Aorta (tissue), 5 donors: Measurements from ENCODE around the gene DOCK9. TPM values are rescaled to one million over a fixed set of nuclear protein-coding genes. Genes with fewer than 3 reads are reported as not detected.
A peak's percentile ranks its signal among the peaks of the same experiment; 100 is the strongest.

Experiments used
- ATAC-seq: fragments of 200-7000 bp; cut with Tn5 transposase; one replicate; pipeline ENCODE4 v1.9.1; 2022; ENCODE audit warnings: moderate library complexity; ENCODE audit not compliant: low FRiP score
- DNase-seq, 2 donors: peaks; one replicate each; pipeline ENCODE4 v3.0.0-alpha.2; 2020
- H3K27ac ChIP-seq, 2 donors: one replicate each; pipeline ENCODE4 v1.5.1; 2013; ENCODE audit warnings: low read length in 2 of 2, mild to moderate bottlenecking in 2 of 2, moderate library complexity in 2 of 2, control low read depth in 1 of 2, inconsistent platforms in 1 of 2, low read depth in 1 of 2
- H3K27me3 ChIP-seq, 2 donors: one replicate each; pipeline ENCODE4 v1.6.1; 2013; ENCODE audit warnings: control low read depth in 1 of 2, low read length in 1 of 2, mild to moderate bottlenecking in 1 of 2, moderate library complexity in 1 of 2; ENCODE audit not compliant: insufficient read depth in 2 of 2, control insufficient read depth in 1 of 2
- H3K36me3 ChIP-seq, 2 donors: one replicate each; pipeline ENCODE4 v1.6.1; 2013; ENCODE audit warnings: control low read depth in 1 of 2, low read length in 1 of 2, mild to moderate bottlenecking in 1 of 2; ENCODE audit not compliant: insufficient read depth in 2 of 2, control insufficient read depth in 1 of 2
- H3K4me1 ChIP-seq, 2 donors: one replicate each; pipeline ENCODE4 v1.6.1; 2013; ENCODE audit warnings: low read length in 2 of 2, control low read depth in 1 of 2, mild to moderate bottlenecking in 1 of 2, moderate library complexity in 1 of 2; ENCODE audit not compliant: insufficient read depth in 2 of 2, control insufficient read depth in 1 of 2
- H3K4me3 ChIP-seq, 2 donors: one replicate each; pipeline ENCODE4 v1.5.1; 2013; ENCODE audit warnings: low read length in 2 of 2, control low read depth in 1 of 2, mild to moderate bottlenecking in 1 of 2
- H3K9me3 ChIP-seq: one replicate; pipeline ENCODE4 v1.6.1; 2013; ENCODE audit warnings: mild to moderate bottlenecking, low read length; ENCODE audit not compliant: control insufficient read depth
- WGBS, 2 donors: extraction: QIAGEN DNeasy Blood & Tissue Kit; methylation state at CpG; one replicate each; pipeline ENCODE4 v1.1.7; 2013; 5-methylcytosine and 5-hydroxymethylcytosine counted together
- intact Hi-C, 2 donors: fragments of 100-400 bp; cut with DNase I; formaldehyde crosslinking; loops; one replicate each; pipeline versions ENCODE4 v1.14.2 to v1.15.0; 2022
- long read RNA-seq, 2 donors: library from polyadenylated mRNA; unstranded; transcript quantifications; one replicate each; pipeline ENCODE4 v2.0.0, GENCODE V29; 2020 to 2021
- polyA plus RNA-seq, 2 donors: library from polyadenylated mRNA; stranded (reverse); fragments of 200-250 nt; gene quantifications; one replicate each; pipeline ENCODE4 v1.2.3, GENCODE V29; 2013
- total RNA-seq, 2 donors: library from RNA; stranded (reverse); fragmentation: NEBNext Ultra II Directional; extraction: Animal tissue kit (Norgen Biotek cat#: 25700); gene quantifications; one replicate each; pipeline ENCODE4 v1.2.1, GENCODE V29; 2021
- donor health status: healthy with polysubstance abuse.
- donor health status: Bipolar disorder and iron deficiency.
- donor health status: DM: no; HTN: no; CAD: no.
- donor health status: DM: no; HTN: no; CAD: no.
- donor health status: DM: yes; HTN: yes; CAD: no.

DOCK9 gene, protein sequence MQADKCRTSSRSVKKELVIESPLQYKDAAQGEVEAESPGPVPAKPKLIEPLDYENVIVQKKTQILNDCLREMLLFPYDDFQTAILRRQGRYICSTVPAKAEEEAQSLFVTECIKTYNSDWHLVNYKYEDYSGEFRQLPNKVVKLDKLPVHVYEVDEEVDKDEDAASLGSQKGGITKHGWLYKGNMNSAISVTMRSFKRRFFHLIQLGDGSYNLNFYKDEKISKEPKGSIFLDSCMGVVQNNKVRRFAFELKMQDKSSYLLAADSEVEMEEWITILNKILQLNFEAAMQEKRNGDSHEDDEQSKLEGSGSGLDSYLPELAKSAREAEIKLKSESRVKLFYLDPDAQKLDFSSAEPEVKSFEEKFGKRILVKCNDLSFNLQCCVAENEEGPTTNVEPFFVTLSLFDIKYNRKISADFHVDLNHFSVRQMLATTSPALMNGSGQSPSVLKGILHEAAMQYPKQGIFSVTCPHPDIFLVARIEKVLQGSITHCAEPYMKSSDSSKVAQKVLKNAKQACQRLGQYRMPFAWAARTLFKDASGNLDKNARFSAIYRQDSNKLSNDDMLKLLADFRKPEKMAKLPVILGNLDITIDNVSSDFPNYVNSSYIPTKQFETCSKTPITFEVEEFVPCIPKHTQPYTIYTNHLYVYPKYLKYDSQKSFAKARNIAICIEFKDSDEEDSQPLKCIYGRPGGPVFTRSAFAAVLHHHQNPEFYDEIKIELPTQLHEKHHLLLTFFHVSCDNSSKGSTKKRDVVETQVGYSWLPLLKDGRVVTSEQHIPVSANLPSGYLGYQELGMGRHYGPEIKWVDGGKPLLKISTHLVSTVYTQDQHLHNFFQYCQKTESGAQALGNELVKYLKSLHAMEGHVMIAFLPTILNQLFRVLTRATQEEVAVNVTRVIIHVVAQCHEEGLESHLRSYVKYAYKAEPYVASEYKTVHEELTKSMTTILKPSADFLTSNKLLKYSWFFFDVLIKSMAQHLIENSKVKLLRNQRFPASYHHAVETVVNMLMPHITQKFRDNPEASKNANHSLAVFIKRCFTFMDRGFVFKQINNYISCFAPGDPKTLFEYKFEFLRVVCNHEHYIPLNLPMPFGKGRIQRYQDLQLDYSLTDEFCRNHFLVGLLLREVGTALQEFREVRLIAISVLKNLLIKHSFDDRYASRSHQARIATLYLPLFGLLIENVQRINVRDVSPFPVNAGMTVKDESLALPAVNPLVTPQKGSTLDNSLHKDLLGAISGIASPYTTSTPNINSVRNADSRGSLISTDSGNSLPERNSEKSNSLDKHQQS (N-terminal part only)
- 100 to 1,000 TPM in 1 of 2 donors, 10 to 100 TPM in 1; 70.7 to 107 TPM for total RNA-seq
- 10 to 100 TPM in 1 of 2 donors, 1 to 10 TPM in 1; 9.1 to 17.0 TPM for polyA plus RNA-seq
- long read RNA-seq, donor 1, partial matches to known transcripts: 11 of 45 reads
- long read RNA-seq, donor 1, other reads (novel, unspliced or antisense): 34 of 45 reads
- long read RNA-seq, donor 2, partial matches to known transcripts: 17 of 62 reads
- long read RNA-seq, donor 2, other reads (novel, unspliced or antisense): 45 of 62 reads

DNA sequence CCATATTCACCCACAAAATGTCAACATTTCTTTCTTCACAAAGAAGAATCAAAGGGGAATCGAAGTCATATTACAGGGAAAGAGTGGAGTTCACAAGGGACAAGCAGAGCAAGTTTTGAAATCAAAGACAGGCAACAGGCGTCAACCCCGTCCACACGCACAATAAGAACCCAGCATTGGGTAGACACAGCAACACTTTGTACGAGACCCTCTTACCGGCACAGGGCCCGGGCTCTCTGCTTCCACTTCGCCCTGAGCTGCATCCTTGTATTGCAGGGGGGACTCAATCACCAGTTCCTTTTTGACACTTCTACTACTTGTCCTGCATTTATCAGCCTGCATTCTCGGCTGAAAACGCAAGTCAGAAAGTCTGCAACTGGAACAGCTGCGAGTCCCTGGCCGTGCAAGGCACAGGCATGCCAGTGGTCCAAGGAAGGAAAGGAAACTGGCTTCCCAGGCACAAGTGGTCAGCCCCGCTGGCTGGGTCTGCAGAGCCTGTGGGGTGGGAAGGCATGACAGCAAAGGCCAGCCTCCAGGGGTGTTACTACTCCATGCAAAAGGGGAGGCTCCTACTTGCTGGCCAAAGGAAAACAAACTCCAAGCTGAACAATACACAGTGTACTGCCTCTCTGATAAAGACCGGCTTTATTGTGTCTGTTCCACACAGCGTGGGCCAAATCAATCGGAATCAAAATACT is at the start of gene DOCK9:
TSS of gene DOCK9 (minus strand) at position 497 of the 698 bp plus-strand sequence. CDS start at position 342, 155 bp downstream.
- intact Hi-C loops: no loop called here
- no peak within 1 kb of the TSS for H3K27ac ChIP-seq
- peaks cover 0 to 1% of the 10 kb centered on the region in 2 donors for H3K4me1 ChIP-seq
- no peaks in the 10 kb centered on the region for H3K9me3 ChIP-seq
- H3K4me3 ChIP-seq: peak within 1 kb of the TSS; percentile 36 to 47
- WGBS, 2 donors: 12 to 13% methylated on average over 16 of the region's 16 CpGs
- H3K36me3 ChIP-seq: no peaks in the 10 kb centered on the region
- no peaks in the 10 kb centered on the region for H3K27me3 ChIP-seq
- peak; percentile 86 for ATAC-seq
- DNase-seq: peak in 1 of 2 donors; percentile 65

DNA sequence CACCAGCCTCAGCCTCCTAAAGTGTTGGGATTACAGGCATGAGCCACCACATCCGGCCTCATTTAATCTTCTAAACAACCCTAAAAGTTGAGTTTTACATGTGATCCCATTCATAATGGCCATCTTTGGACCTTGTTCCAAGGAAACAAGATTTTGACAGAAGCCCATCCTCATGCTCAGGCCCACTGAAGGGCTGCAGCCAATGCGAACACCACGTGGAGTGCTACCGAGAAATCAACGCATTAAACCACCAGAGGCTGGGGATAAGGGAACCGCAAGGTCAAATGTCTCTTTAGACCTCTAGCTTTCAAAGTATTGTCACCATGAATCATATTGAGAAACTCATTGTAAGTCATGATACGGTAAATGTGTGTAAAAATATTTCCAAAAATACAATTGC is 49.4 kb upstream of the DOCK9 start:
- no peak for DNase-seq
- intact Hi-C loops: no loop called here
- Histone ChIP-seq H3K27me3 (no peaks in the 10 kb centered on the region), H3K4me3 (no peak overlapping the region), H3K27ac (no peak overlapping the region), H3K36me3 (no peaks in the 10 kb centered on the region), H3K4me1 (no peaks in the 10 kb centered on the region), H3K9me3 (no peaks in the 10 kb centered on the region)
- no peak for ATAC-seq
- 95 to 98% methylated on average over 7 of the region's 7 CpGs for WGBS, 2 donors

DNA sequence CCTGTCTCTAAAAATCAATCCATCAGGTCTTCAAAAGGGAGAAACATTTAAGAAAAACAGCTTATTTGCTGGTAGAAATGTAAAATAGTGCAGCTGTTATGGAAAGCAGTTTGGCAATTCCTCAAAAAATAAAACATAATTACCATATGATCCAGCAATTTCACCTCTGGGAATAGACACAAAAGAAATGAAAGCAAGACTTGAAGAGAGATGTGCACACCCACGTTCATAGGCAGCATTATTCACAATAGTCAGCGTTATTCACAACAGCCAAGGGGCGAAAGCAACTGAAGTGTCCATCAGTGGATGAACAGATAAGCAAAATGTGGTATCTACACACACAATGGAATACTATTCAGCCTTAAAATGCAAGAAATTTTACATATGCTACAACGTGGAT is 45.1 kb upstream of the DOCK9 start:
- Histone ChIP-seq H3K27me3 (no peaks in the 10 kb centered on the region), H3K9me3 (no peaks in the 10 kb centered on the region), H3K27ac (no peak overlapping the region), H3K36me3 (no peaks in the 10 kb centered on the region), H3K4me3 (no peak overlapping the region), H3K4me1 (peaks cover 0 to 2% of the 10 kb centered on the region in 2 donors)
- intact Hi-C loops: no loop called here
- DNase-seq (no peak), ATAC-seq (no peak)
- 85 to 87% methylated on average over 4 of the region's 4 CpGs for WGBS, 2 donors

DNA sequence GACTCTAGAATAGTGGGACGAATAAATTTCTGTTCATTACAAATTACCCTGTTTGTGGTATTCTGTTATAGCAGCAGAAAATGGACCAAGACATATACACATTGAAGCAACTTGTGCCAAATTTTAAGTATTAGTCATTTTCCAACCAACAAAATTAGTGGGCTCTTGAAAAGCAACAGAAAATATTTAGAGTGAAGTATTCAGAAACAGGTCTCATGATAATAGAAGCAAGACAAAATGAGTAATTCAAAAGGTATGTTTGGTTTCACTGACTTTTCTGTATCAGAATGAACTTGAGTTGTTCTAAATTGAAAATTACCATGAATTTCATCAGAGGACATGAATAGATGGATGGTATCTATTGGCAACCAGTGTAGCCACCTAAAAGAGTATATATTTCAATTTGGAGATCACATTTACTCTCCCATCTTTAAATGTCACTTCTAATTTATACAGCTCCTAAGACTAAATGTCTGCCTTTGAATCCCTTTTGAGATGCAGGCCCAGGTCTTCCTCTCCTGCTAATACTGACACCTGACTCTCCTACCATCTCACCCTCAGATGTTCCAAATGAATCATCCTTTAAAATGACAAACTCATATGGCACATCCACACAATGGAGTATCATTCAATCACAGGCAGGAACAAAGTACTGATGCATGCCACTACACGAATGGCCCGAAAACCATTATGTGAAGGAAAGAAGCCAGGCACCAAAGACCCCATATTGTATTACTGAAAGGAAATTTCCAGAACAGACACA is 40.7 kb upstream of the DOCK9 start:
- no peaks in the 10 kb centered on the region for H3K36me3 ChIP-seq
- no peak overlapping the region for H3K4me3 ChIP-seq
- no peak for DNase-seq
- no peaks in the 10 kb centered on the region for H3K27me3 ChIP-seq
- H3K9me3 ChIP-seq: no peaks in the 10 kb centered on the region
- intact Hi-C loops: no loop called here
- no peak overlapping the region for H3K27ac ChIP-seq
- 99% methylated on average over 3 of the region's 3 CpGs for WGBS, 2 donors
- peaks cover 0 to 5% of the 10 kb centered on the region in 2 donors for H3K4me1 ChIP-seq
- no peak for ATAC-seq

DNA sequence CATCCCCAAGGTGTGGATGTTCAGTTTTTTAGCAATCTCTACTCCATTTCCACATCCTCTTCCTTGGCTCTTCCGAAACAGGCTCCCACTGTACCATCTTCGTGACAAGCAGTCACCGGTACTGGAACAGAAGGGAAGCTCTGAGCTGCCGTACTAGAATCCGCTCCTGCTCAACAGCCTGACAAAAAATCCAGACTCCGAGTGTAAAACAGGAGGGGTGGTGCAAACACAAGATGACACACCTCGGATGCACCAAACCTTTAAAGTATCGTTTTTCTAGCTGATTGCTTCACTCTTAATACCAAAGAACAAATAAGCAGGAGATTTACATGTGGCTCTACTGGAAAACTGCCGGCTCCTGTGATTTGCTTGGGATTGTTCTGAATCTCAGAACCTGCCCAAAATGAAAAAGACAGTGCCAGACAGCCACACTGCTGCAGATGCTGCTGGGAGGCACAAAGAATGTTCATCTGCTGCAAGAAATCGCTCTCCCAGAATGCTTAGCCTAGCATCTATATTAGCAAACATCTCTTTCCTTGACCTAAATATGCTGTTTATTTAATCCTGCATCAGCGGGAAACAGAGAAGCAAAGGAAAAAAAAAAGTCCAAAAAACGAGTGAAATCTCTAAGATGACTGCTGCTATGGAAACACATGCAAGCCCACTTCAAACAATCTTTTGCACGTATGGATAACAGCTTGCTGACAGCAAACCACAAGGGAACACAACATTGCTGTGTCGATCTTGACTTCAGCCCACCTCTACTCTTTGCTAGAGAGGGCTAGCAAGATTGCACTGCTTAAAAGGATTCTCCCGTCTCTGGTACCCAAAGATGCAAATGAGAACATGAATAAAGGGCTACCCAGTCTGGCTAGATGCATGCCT is 38.0 kb upstream of the DOCK9 start:
- no peaks in the 10 kb centered on the region for H3K27me3 ChIP-seq
- no peak overlapping the region for H3K4me3 ChIP-seq
- no peaks in the 10 kb centered on the region for H3K36me3 ChIP-seq
- DNase-seq: no peak
- H3K9me3 ChIP-seq: no peaks in the 10 kb centered on the region
- no peak overlapping the region for H3K27ac ChIP-seq
- H3K4me1 ChIP-seq: peaks cover 0 to 5% of the 10 kb centered on the region in 2 donors
- 71 to 74% methylated on average over 15 of the region's 15 CpGs for WGBS, 2 donors
- ATAC-seq: no peak
- intact Hi-C loops: no loop called here

DNA sequence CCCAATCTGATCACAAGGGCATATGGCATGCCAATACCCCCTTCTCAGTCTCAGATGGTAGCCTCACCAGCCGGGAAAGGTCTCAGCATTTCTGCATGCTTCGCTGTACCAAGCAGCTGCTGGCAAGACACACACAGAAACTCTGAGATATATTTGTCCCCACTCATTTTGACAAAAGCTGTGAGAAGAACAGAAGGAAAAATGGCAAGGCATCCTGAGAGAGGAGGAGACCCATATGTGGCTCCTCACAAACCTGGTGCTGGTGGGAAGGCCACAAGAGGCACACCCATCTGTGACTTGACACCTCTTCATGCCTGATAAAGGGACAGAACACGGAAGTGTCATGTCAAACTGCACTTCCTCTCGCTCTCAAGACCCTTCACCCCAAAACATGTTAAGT is 36.7 kb upstream of the DOCK9 start:
- intact Hi-C loops: no loop called here
- H3K27ac ChIP-seq: no peak overlapping the region
- DNase-seq: no peak
- peaks cover 0 to 5% of the 10 kb centered on the region in 2 donors for H3K4me1 ChIP-seq
- ATAC-seq: no peak
- no peaks in the 10 kb centered on the region for H3K36me3 ChIP-seq
- no peaks in the 10 kb centered on the region for H3K9me3 ChIP-seq
- no peaks in the 10 kb centered on the region for H3K27me3 ChIP-seq
- WGBS, 2 donors: 63 to 82% methylated on average over 4 of the region's 4 CpGs
- no peak overlapping the region for H3K4me3 ChIP-seq

DNA sequence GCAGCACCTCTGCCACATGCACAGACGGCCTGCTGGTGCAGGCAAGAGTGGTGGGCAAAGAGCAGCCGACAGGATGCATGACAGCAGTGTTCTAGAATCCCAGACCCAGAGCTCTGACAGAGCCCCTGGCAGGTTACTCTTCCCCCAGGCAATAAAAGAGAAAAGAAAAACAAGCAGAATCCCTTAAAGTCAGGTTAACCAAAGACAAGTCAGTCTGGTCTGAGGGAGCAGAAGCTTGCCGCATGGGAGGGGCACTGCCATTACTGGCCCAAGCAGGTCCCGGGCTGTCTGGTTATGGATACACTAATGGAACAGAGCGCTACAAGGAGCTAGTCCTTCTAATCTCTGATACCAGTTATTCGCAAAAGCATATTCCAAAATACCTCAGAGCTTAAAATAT is 36.1 kb upstream of the DOCK9 start:
- H3K9me3 ChIP-seq: no peaks in the 10 kb centered on the region
- no peaks in the 10 kb centered on the region for H3K27me3 ChIP-seq
- no peak for DNase-seq
- H3K36me3 ChIP-seq: no peaks in the 10 kb centered on the region
- intact Hi-C loops: no loop called here
- ATAC-seq: no peak
- no peak overlapping the region for H3K27ac ChIP-seq
- WGBS, 2 donors: 85 to 90% methylated on average over 6 of the region's 6 CpGs
- H3K4me1 ChIP-seq: peaks cover 0 to 5% of the 10 kb centered on the region in 2 donors
- no peak overlapping the region for H3K4me3 ChIP-seq
